Measurements from ENCODE around the gene P4HA1.
A peak's percentile ranks its signal among the peaks of the same experiment; 100 is the strongest.

P4HA1 gene

GRCh38 chr10:73088304-73088703 is 8.4 kb downstream of the P4HA1 start:
- H3K27ac ChIP-seq (ENCODE audit: low read length, poor library complexity, severe bottlenecking): no peak overlapping the region
- H3K79me1 ChIP-seq (replicated peaks; ENCODE audit: low read length, poor library complexity, severe bottlenecking): peaks cover 17% of the 10 kb centered on the region
- H3K4me2 ChIP-seq (ENCODE audit: low read length, poor library complexity, severe bottlenecking): no peak overlapping the region
- no peak overlapping the region for H4K8ac ChIP-seq (ENCODE audit: low read length)
- H3K4ac ChIP-seq (ENCODE audit: low read depth in 1 of 2, low read length in 2 of 2): no peak overlapping the region
- H3K23ac ChIP-seq (ENCODE audit: low read length in 2 of 2): peak overlapping the region in 1 of 2 experiments; percentile 67
- no peak overlapping the region for H3K9ac ChIP-seq (ENCODE audit: low read length)
- no peaks in the 10 kb centered on the region for H3K27me3 ChIP-seq (ENCODE audit: control insufficient read depth in 1 of 2, insufficient read depth in 1 of 2, low read length in 2 of 2)
- no peaks in the 10 kb centered on the region for H3K9me3 ChIP-seq (ENCODE audit: control insufficient read depth, low read length)
- H3K18ac ChIP-seq (ENCODE audit: low read depth in 1 of 2, low read length in 2 of 2): no peak overlapping the region
- H2BK120ac ChIP-seq (ENCODE audit: low read depth, low read length): no peak overlapping the region
- H3K36me3 ChIP-seq (ENCODE audit: control insufficient read depth in 1 of 2, insufficient read depth in 2 of 2, low read depth in 1 of 2, low read length in 2 of 2): peaks cover 0 to 6% of the 10 kb centered on the region in 2 experiments
- DNase-seq: peak; percentile 9
- peaks cover 2% of the 10 kb centered on the region for H3K4me1 ChIP-seq (ENCODE audit: control insufficient read depth, insufficient read depth, low read depth, low read length)
- no peak overlapping the region for H3K14ac ChIP-seq (ENCODE audit: low read length in 2 of 2)
- H2BK12ac ChIP-seq (ENCODE audit: low read length in 2 of 2): no peak overlapping the region
- H2AFZ ChIP-seq (ENCODE audit: low read depth, low read length): no peak overlapping the region
- H3K4me3 ChIP-seq (ENCODE audit: insufficient read depth in 1 of 2, low read depth in 1 of 2, low read length in 2 of 2): no peak overlapping the region
- H2BK5ac ChIP-seq (ENCODE audit: low read depth, low read length, poor library complexity, severe bottlenecking): no peak overlapping the region
- no peak overlapping the region for H2BK15ac ChIP-seq (ENCODE audit: low read depth, poor library complexity, severe bottlenecking)
- no peak overlapping the region for H2AK5ac ChIP-seq (ENCODE audit: low read length, severe bottlenecking)
- H4K91ac ChIP-seq (ENCODE audit: low read length): no peak overlapping the region

GRCh38 chr10:73086816-73087215 is 9.8 kb downstream of the P4HA1 start:
- no peak overlapping the region for H2BK120ac ChIP-seq (ENCODE audit: low read depth, low read length)
- H3K27ac ChIP-seq (ENCODE audit: low read length, poor library complexity, severe bottlenecking): no peak overlapping the region
- no peak overlapping the region for H3K4me3 ChIP-seq (ENCODE audit: insufficient read depth in 1 of 2, low read depth in 1 of 2, low read length in 2 of 2)
- H3K27me3 ChIP-seq (ENCODE audit: control insufficient read depth in 1 of 2, insufficient read depth in 1 of 2, low read length in 2 of 2): no peaks in the 10 kb centered on the region
- no peak overlapping the region for H3K23ac ChIP-seq (ENCODE audit: low read length in 2 of 2)
- H2AK5ac ChIP-seq (ENCODE audit: low read length, severe bottlenecking): no peak overlapping the region
- peaks cover 17% of the 10 kb centered on the region for H3K79me1 ChIP-seq (replicated peaks; ENCODE audit: low read length, poor library complexity, severe bottlenecking)
- H4K8ac ChIP-seq (ENCODE audit: low read length): no peak overlapping the region
- H3K4ac ChIP-seq (ENCODE audit: low read depth in 1 of 2, low read length in 2 of 2): no peak overlapping the region
- WGBS: 94% methylated on average over 2 of the region's 4 CpGs
- no peak for DNase-seq
- H2BK15ac ChIP-seq (ENCODE audit: low read depth, poor library complexity, severe bottlenecking): no peak overlapping the region
- H4K91ac ChIP-seq (ENCODE audit: low read length): no peak overlapping the region
- no peak overlapping the region for H3K9ac ChIP-seq (ENCODE audit: low read length)
- H3K9me3 ChIP-seq (ENCODE audit: control insufficient read depth, low read length): no peaks in the 10 kb centered on the region
- no peak overlapping the region for H3K14ac ChIP-seq (ENCODE audit: low read length in 2 of 2)
- H3K18ac ChIP-seq (ENCODE audit: low read depth in 1 of 2, low read length in 2 of 2): no peak overlapping the region
- peaks cover 2% of the 10 kb centered on the region for H3K4me1 ChIP-seq (ENCODE audit: control insufficient read depth, insufficient read depth, low read depth, low read length)
- H2AFZ ChIP-seq (ENCODE audit: low read depth, low read length): no peak overlapping the region
- H3K4me2 ChIP-seq (ENCODE audit: low read length, poor library complexity, severe bottlenecking): no peak overlapping the region
- H2BK12ac ChIP-seq (ENCODE audit: low read length in 2 of 2): no peak overlapping the region
- peaks cover 0 to 6% of the 10 kb centered on the region in 2 experiments for H3K36me3 ChIP-seq (ENCODE audit: control insufficient read depth in 1 of 2, insufficient read depth in 2 of 2, low read depth in 1 of 2, low read length in 2 of 2)
- no peak overlapping the region for H2BK5ac ChIP-seq (ENCODE audit: low read depth, low read length, poor library complexity, severe bottlenecking)

GRCh38 chr10:73084209-73084608 is 12.5 kb downstream of the P4HA1 start:
- Histone ChIP-seq H3K27me3 (ENCODE audit: control insufficient read depth in 1 of 2, insufficient read depth in 1 of 2, low read length in 2 of 2) (no peaks in the 10 kb centered on the region), H3K9ac (ENCODE audit: low read length) (no peak overlapping the region), H2BK120ac (ENCODE audit: low read depth, low read length) (no peak overlapping the region), H2AFZ (ENCODE audit: low read depth, low read length) (no peak overlapping the region), H3K4me2 (ENCODE audit: low read length, poor library complexity, severe bottlenecking) (no peak overlapping the region), H2BK12ac (ENCODE audit: low read length in 2 of 2) (no peak overlapping the region), H2AK5ac (ENCODE audit: low read length, severe bottlenecking) (no peak overlapping the region), H3K14ac (ENCODE audit: low read length in 2 of 2) (no peak overlapping the region), H4K91ac (ENCODE audit: low read length) (no peak overlapping the region), H3K23ac (ENCODE audit: low read length in 2 of 2) (no peak overlapping the region), H4K8ac (ENCODE audit: low read length) (no peak overlapping the region), H3K4me1 (ENCODE audit: control insufficient read depth, insufficient read depth, low read depth, low read length) (peaks cover 2% of the 10 kb centered on the region), H3K79me1 (replicated peaks; ENCODE audit: low read length, poor library complexity, severe bottlenecking) (peaks cover 12% of the 10 kb centered on the region), H3K4ac (ENCODE audit: low read depth in 1 of 2, low read length in 2 of 2) (no peak overlapping the region), H3K27ac (ENCODE audit: low read length, poor library complexity, severe bottlenecking) (no peak overlapping the region), H2BK5ac (ENCODE audit: low read depth, low read length, poor library complexity, severe bottlenecking) (no peak overlapping the region), H3K4me3 (ENCODE audit: insufficient read depth in 1 of 2, low read depth in 1 of 2, low read length in 2 of 2) (no peak overlapping the region), H3K36me3 (ENCODE audit: control insufficient read depth in 1 of 2, insufficient read depth in 2 of 2, low read depth in 1 of 2, low read length in 2 of 2) (peaks cover under 1 to 2% of the 10 kb centered on the region in 2 experiments), H2BK15ac (ENCODE audit: low read depth, poor library complexity, severe bottlenecking) (no peak overlapping the region), H3K18ac (ENCODE audit: low read depth in 1 of 2, low read length in 2 of 2) (no peak overlapping the region), H3K9me3 (ENCODE audit: control insufficient read depth, low read length) (no peaks in the 10 kb centered on the region)
- peak; percentile 5 for DNase-seq
- 100% methylated on average over 1 of the region's 5 CpGs for WGBS

- Histone ChIP-seq H3K14ac (ENCODE audit: low read length in 2 of 2) (no peak overlapping the region), H3K4ac (ENCODE audit: low read depth in 1 of 2, low read length in 2 of 2) (no peak overlapping the region), H3K4me3 (ENCODE audit: insufficient read depth in 1 of 2, low read depth in 1 of 2, low read length in 2 of 2) (no peak overlapping the region), H2BK15ac (ENCODE audit: low read depth, poor library complexity, severe bottlenecking) (no peak overlapping the region), H4K91ac (ENCODE audit: low read length) (no peak overlapping the region), H3K9me3 (ENCODE audit: control insufficient read depth, low read length) (no peaks in the 10 kb centered on the region), H2BK5ac (ENCODE audit: low read depth, low read length, poor library complexity, severe bottlenecking) (no peak overlapping the region), H2BK12ac (ENCODE audit: low read length in 2 of 2) (no peak overlapping the region), H3K23ac (ENCODE audit: low read length in 2 of 2) (no peak overlapping the region), H3K27me3 (ENCODE audit: control insufficient read depth in 1 of 2, insufficient read depth in 1 of 2, low read length in 2 of 2) (no peaks in the 10 kb centered on the region), H2AFZ (ENCODE audit: low read depth, low read length) (no peak overlapping the region), H2BK120ac (ENCODE audit: low read depth, low read length) (no peak overlapping the region), H2AK5ac (ENCODE audit: low read length, severe bottlenecking) (no peak overlapping the region), H3K27ac (ENCODE audit: low read length, poor library complexity, severe bottlenecking) (no peak overlapping the region), H3K36me3 (ENCODE audit: control insufficient read depth in 1 of 2, insufficient read depth in 2 of 2, low read depth in 1 of 2, low read length in 2 of 2) (peaks cover 4 to 5% of the 10 kb centered on the region in 2 experiments), H3K18ac (ENCODE audit: low read depth in 1 of 2, low read length in 2 of 2) (no peak overlapping the region), H4K8ac (ENCODE audit: low read length) (no peak overlapping the region), H3K9ac (ENCODE audit: low read length) (peak overlapping the region; percentile 3), H3K4me1 (ENCODE audit: control insufficient read depth, insufficient read depth, low read depth, low read length) (peaks cover 2% of the 10 kb centered on the region), H3K4me2 (ENCODE audit: low read length, poor library complexity, severe bottlenecking) (no peak overlapping the region), H3K79me1 (replicated peaks; ENCODE audit: low read length, poor library complexity, severe bottlenecking) (peaks cover 15% of the 10 kb centered on the region)
- DNase-seq: peak; percentile 12
- 24% methylated on average over 1 of the region's 2 CpGs for WGBS
These were observed 13.4 kb downstream of the P4HA1 start for GRCh38 chr10:73083221-73083620.
